Osteoblast (primary cell): ENCODE data around the gene EFCAB8. TPM values are rescaled to one million over a fixed set of nuclear protein-coding genes. Genes with fewer than 3 reads are reported as not detected.

Experiments
- DNase-seq: peaks from one replicate; pipeline ENCODE4 v3.0.0; 2011; ENCODE audit warnings: low spot score, mixed read lengths; ENCODE audit not compliant: insufficient read length; ENCODE audit errors: missing footprints
- H2AFZ ChIP-seq: 2 replicates; pipeline ENCODE4 v1.6.0; 2011; ENCODE audit warnings: mild to moderate bottlenecking, low read length
- H3K27ac ChIP-seq: 2 replicates; pipeline ENCODE4 v1.5.1; 2011; ENCODE audit warnings: mild to moderate bottlenecking, low read depth, low read length, moderate library complexity
- H3K27me3 ChIP-seq: 2 replicates; pipeline ENCODE4 v1.6.0; 2012; ENCODE audit warnings: mild to moderate bottlenecking, control low read depth, inconsistent platforms, low read length, moderate library complexity; ENCODE audit not compliant: insufficient read depth
- H3K36me3 ChIP-seq: 2 replicates; pipeline ENCODE4 v1.5.1; 2011; ENCODE audit warnings: mild to moderate bottlenecking, low read length, control low read depth, moderate library complexity; ENCODE audit not compliant: insufficient read depth
- H3K4me1 ChIP-seq: 2 replicates; pipeline ENCODE4 v1.5.1; 2011; ENCODE audit warnings: mild to moderate bottlenecking, low read length, control low read depth, moderate library complexity; ENCODE audit not compliant: insufficient read depth
- H3K4me2 ChIP-seq: 2 replicates; pipeline ENCODE4 v1.6.0; 2011; ENCODE audit warnings: mild to moderate bottlenecking, low read length; ENCODE audit not compliant: insufficient read depth
- H3K4me3 ChIP-seq: fragments of 200-600 bp; sonication (generic); 3 replicates; pipeline ENCODE4 v1.5.1; 2012; ENCODE audit warnings: mild to moderate bottlenecking, low read length, inconsistent platforms; ENCODE audit not compliant: insufficient read depth
- H3K79me2 ChIP-seq: 2 replicates; pipeline ENCODE4 v1.6.0; 2012; ENCODE audit warnings: mild to moderate bottlenecking, low read length, control low read depth, inconsistent platforms; ENCODE audit not compliant: insufficient read depth
- H3K9me3 ChIP-seq: 2 replicates; pipeline ENCODE4 v1.5.1; 2011; ENCODE audit warnings: low read depth, low read length, control low read depth
- H4K20me1 ChIP-seq: 2 replicates; pipeline ENCODE4 v1.6.0; 2012; ENCODE audit warnings: mild to moderate bottlenecking, low read length, control low read depth; ENCODE audit not compliant: insufficient read depth
- CTCF ChIP-seq: IDR thresholded peaks from 2 replicates; pipeline ENCODE4 v1.5.1; 2011; ENCODE audit warnings: mild to moderate bottlenecking, low read depth, low read length, moderate library complexity; ENCODE audit errors: extremely low read depth
- total RNA-seq: library from RNA; depleted of rRNA; stranded (reverse); fragments of >200 nt; gene quantifications from 2 replicates; pipeline ENCODE4 v1.2.3, GENCODE V29; 2012

Gene EFCAB8
- total RNA-seq, 1 donor, result 1.4 TPM

- Histone ChIP-seq H3K4me3 (no peak overlapping the region), H3K27me3 (no peaks in the 10 kb centered on the region), H3K4me1 (no peaks in the 10 kb centered on the region), H3K9me3 (no peaks in the 10 kb centered on the region), H3K36me3 (no peaks in the 10 kb centered on the region), H2AFZ (no peak overlapping the region), H3K79me2 (no peaks in the 10 kb centered on the region), H3K4me2 (no peak overlapping the region), H4K20me1 (no peaks in the 10 kb centered on the region), H3K27ac (no peak overlapping the region)
- no peak for DNase-seq
- no peak for TF ChIP-seq CTCF
These were observed 121.6 kb downstream of the EFCAB8 start for GRCh38 chr20:32980131-32980941.

GRCh38 chr20:32980990-32981389 lies 122.3 kb downstream of the EFCAB8 start:
- Histone ChIP-seq H4K20me1 (no peaks in the 10 kb centered on the region), H3K4me2 (no peak overlapping the region), H3K4me3 (no peak overlapping the region), H3K79me2 (no peaks in the 10 kb centered on the region), H3K4me1 (no peaks in the 10 kb centered on the region), H3K36me3 (no peaks in the 10 kb centered on the region), H3K27me3 (no peaks in the 10 kb centered on the region), H3K9me3 (no peaks in the 10 kb centered on the region), H3K27ac (no peak overlapping the region), H2AFZ (no peak overlapping the region)
- DNase-seq, result no peak
- no peak for TF ChIP-seq CTCF

- no peak for DNase-seq
These were observed 124.1 kb downstream of the EFCAB8 start for GRCh38 chr20:32982617-32983458.

More at GRCh38 chr20:32982617-32983458, 124.1 kb downstream of the EFCAB8 start:
- Histone ChIP-seq H3K4me2 (no peak overlapping the region), H3K4me3 (no peak overlapping the region), H3K9me3 (no peaks in the 10 kb centered on the region), H3K27me3 (no peaks in the 10 kb centered on the region), H3K79me2 (no peaks in the 10 kb centered on the region), H3K36me3 (no peaks in the 10 kb centered on the region), H3K27ac (no peak overlapping the region), H2AFZ (no peak overlapping the region), H3K4me1 (no peaks in the 10 kb centered on the region), H4K20me1 (no peaks in the 10 kb centered on the region)
- TF ChIP-seq CTCF, result no peak
